ENCODE results near the gene CD59.

CD59 gene

GRCh38 chr11:33658195-33658900 lies 77.9 kb downstream of the CD59 start:
- Histone ChIP-seq H3K27ac (ENCODE audit: low read length) (no peak overlapping the region), H3K4me1 (ENCODE audit: insufficient read depth, low read length) (no peaks in the 10 kb centered on the region), H4K20me1 (ENCODE audit: insufficient read depth, low read length) (no peaks in the 10 kb centered on the region), H3K9me3 (ENCODE audit: insufficient read depth, low read length, severe bottlenecking) (no peaks in the 10 kb centered on the region), H3K27me3 (ENCODE audit: insufficient read depth, low read length, poor library complexity) (peaks cover 8% of the 10 kb centered on the region), H3K4me2 (ENCODE audit: insufficient read depth, low read length) (no peak overlapping the region), H3K9ac (ENCODE audit: low read depth, low read length) (no peak overlapping the region), H3K79me2 (ENCODE audit: insufficient read depth, low read length) (no peaks in the 10 kb centered on the region), H2AFZ (ENCODE audit: low read depth, low read length) (no peak overlapping the region), H3K36me3 (ENCODE audit: insufficient read depth, low read length) (no peaks in the 10 kb centered on the region), H3K4me3 (ENCODE audit: low read depth in 1 of 2, low read length in 2 of 2) (no peak overlapping the region)
- no peak for DNase-seq
- no peak for ATAC-seq (ENCODE audit: insufficient read depth, low read depth)
- no peak for TF ChIP-seq CTCF (IDR thresholded peaks at IDR 0.05; ENCODE audit: borderline replicate concordance, extremely low read depth, low read length, poor library complexity, severe bottlenecking)
- no peak for TF ChIP-seq EZH2 (IDR thresholded peaks at IDR 0.05; ENCODE audit: borderline replicate concordance, low read depth, low read length, severe bottlenecking)

GRCh38 chr11:33657757-33658156 lies 78.5 kb downstream of the CD59 start:
- TF ChIP-seq CTCF (IDR thresholded peaks at IDR 0.05; ENCODE audit: borderline replicate concordance, extremely low read depth, low read length, poor library complexity, severe bottlenecking), result no peak
- Histone ChIP-seq H2AFZ (ENCODE audit: low read depth, low read length) (no peak overlapping the region), H3K4me3 (ENCODE audit: low read depth in 1 of 2, low read length in 2 of 2) (no peak overlapping the region), H3K79me2 (ENCODE audit: insufficient read depth, low read length) (no peaks in the 10 kb centered on the region), H3K9me3 (ENCODE audit: insufficient read depth, low read length, severe bottlenecking) (no peaks in the 10 kb centered on the region), H4K20me1 (ENCODE audit: insufficient read depth, low read length) (no peaks in the 10 kb centered on the region), H3K27me3 (ENCODE audit: insufficient read depth, low read length, poor library complexity) (peaks cover 10% of the 10 kb centered on the region), H3K4me1 (ENCODE audit: insufficient read depth, low read length) (no peaks in the 10 kb centered on the region), H3K36me3 (ENCODE audit: insufficient read depth, low read length) (no peaks in the 10 kb centered on the region), H3K9ac (ENCODE audit: low read depth, low read length) (no peak overlapping the region), H3K27ac (ENCODE audit: low read length) (no peak overlapping the region), H3K4me2 (ENCODE audit: insufficient read depth, low read length) (no peak overlapping the region)
- no peak for ATAC-seq (ENCODE audit: insufficient read depth, low read depth)
- DNase-seq, result no peak

GRCh38 chr11:33656768-33657167 lies 79.5 kb downstream of the CD59 start:
- ATAC-seq (ENCODE audit: insufficient read depth, low read depth) (no peak), DNase-seq (no peak)
- Histone ChIP-seq H3K4me2 (ENCODE audit: insufficient read depth, low read length) (no peak overlapping the region), H3K79me2 (ENCODE audit: insufficient read depth, low read length) (no peaks in the 10 kb centered on the region), H3K9ac (ENCODE audit: low read depth, low read length) (no peak overlapping the region), H2AFZ (ENCODE audit: low read depth, low read length) (no peak overlapping the region), H3K4me3 (ENCODE audit: low read depth in 1 of 2, low read length in 2 of 2) (no peak overlapping the region), H3K27me3 (ENCODE audit: insufficient read depth, low read length, poor library complexity) (peaks cover 14% of the 10 kb centered on the region), H3K27ac (ENCODE audit: low read length) (no peak overlapping the region), H3K36me3 (ENCODE audit: insufficient read depth, low read length) (no peaks in the 10 kb centered on the region), H3K9me3 (ENCODE audit: insufficient read depth, low read length, severe bottlenecking) (no peaks in the 10 kb centered on the region), H4K20me1 (ENCODE audit: insufficient read depth, low read length) (no peaks in the 10 kb centered on the region), H3K4me1 (ENCODE audit: insufficient read depth, low read length) (no peaks in the 10 kb centered on the region)
- TF ChIP-seq CTCF (IDR thresholded peaks at IDR 0.05; ENCODE audit: borderline replicate concordance, extremely low read depth, low read length, poor library complexity, severe bottlenecking) (no peak), EZH2 (IDR thresholded peaks at IDR 0.05; ENCODE audit: borderline replicate concordance, low read depth, low read length, severe bottlenecking) (no peak)

All from DND-41 (cell line).